Dendritic cell treated with granulocyte-macrophage colony-stimulating factor and Interleukin-4, amounts not matched to agents 40 ng/mL and 50 ng/mL, for 4 days (primary cell): Measurements from ENCODE around the gene DCAKD.

ENCODE experiments used
- H3K27ac Mint-ChIP-seq: one replicate; pipeline ENCODE4 v1.8.0; 2022; ENCODE audit warnings: mild to moderate bottlenecking, mixed read lengths
- H3K27me3 Mint-ChIP-seq: one replicate; pipeline ENCODE4 v1.8.0; 2022; ENCODE audit warnings: mild to moderate bottlenecking, mixed read lengths
- H3K36me3 Mint-ChIP-seq: one replicate; pipeline ENCODE4 v1.8.0; 2022; ENCODE audit warnings: low read depth, mixed read lengths
- H3K4me1 Mint-ChIP-seq: one replicate; pipeline ENCODE4 v1.8.0; 2022; ENCODE audit warnings: low read depth, mixed read lengths
- H3K4me3 Mint-ChIP-seq: one replicate; pipeline ENCODE4 v1.8.0; 2022; ENCODE audit warnings: mild to moderate bottlenecking, moderate library complexity, mixed read lengths
- H3K9me3 Mint-ChIP-seq: one replicate; pipeline ENCODE4 v1.8.0; 2022; ENCODE audit warnings: mixed read lengths
- intact Hi-C: fragments of 100-400 bp; cut with micrococcal nuclease; formaldehyde crosslinking; loops from one replicate; pipeline ENCODE4 v1.15.0; 2022

DCAKD gene

GRCh38 chr17:44976206-44976605 lies 75.2 kb downstream of the DCAKD start:
- H3K4me1 Mint-ChIP-seq = peaks cover 6% of the 10 kb centered on the region
- H3K4me3 Mint-ChIP-seq = no peak overlapping the region
- intact Hi-C loops = no loop called here
- peaks cover 84% of the 10 kb centered on the region for H3K27me3 Mint-ChIP-seq
- H3K27ac Mint-ChIP-seq = no peak overlapping the region
- no peaks in the 10 kb centered on the region for H3K9me3 Mint-ChIP-seq
- no peaks in the 10 kb centered on the region for H3K36me3 Mint-ChIP-seq
